Measurements from ENCODE around the gene FXYD1.
"Not testable (repeated sequence)": the region's sequence is repeated elsewhere in the genome, so short reads cannot be mapped to it uniquely, and the experiment has no call there.

FXYD1 gene

GRCh38 chr19:35124098-35125060 is 14.2 kb upstream of the FXYD1 start:
- H3K36me3 ChIP-seq (ENCODE audit: control insufficient read depth, insufficient read depth, low read length), result no peaks in the 10 kb centered on the region
- H3K4me3 ChIP-seq (ENCODE audit: insufficient read depth, low read depth, low read length), result no peak overlapping the region
- no peaks in the 10 kb centered on the region for H3K9me3 ChIP-seq (ENCODE audit: control insufficient read depth, low read length)
- no peaks in the 10 kb centered on the region for H3K27me3 ChIP-seq (ENCODE audit: control insufficient read depth, insufficient read depth, low read length, poor library complexity, severe bottlenecking)
- H3K4me1 ChIP-seq (ENCODE audit: control insufficient read depth, insufficient read depth, low read length), result peaks cover 11% of the 10 kb centered on the region
- WGBS, 2 experiments, result 85 to 88% methylated on average over 42 of the region's 42 CpGs
- no peak overlapping the region for H3K27ac ChIP-seq (ENCODE audit: insufficient read depth, low read depth, low read length, poor library complexity, severe bottlenecking)

- no peak overlapping the region for H3K27ac ChIP-seq (ENCODE audit: insufficient read depth, low read depth, low read length, poor library complexity, severe bottlenecking)
- WGBS, 2 experiments, result 92 to 94% methylated on average over 19 of the region's 19 CpGs
Measured at GRCh38 chr19:35125270-35125717, 13.3 kb upstream of the FXYD1 start.

GRCh38 chr19:35125749-35126623 is 12.6 kb upstream of the FXYD1 start:
- Histone ChIP-seq H3K9me3 (ENCODE audit: control insufficient read depth, low read length) (no peaks in the 10 kb centered on the region), H3K27me3 (ENCODE audit: control insufficient read depth, insufficient read depth, low read length, poor library complexity, severe bottlenecking) (no peaks in the 10 kb centered on the region), H3K4me3 (ENCODE audit: insufficient read depth, low read depth, low read length) (no peak overlapping the region), H3K27ac (ENCODE audit: insufficient read depth, low read depth, low read length, poor library complexity, severe bottlenecking) (no peak overlapping the region), H3K36me3 (ENCODE audit: control insufficient read depth, insufficient read depth, low read length) (no peaks in the 10 kb centered on the region), H3K4me1 (ENCODE audit: control insufficient read depth, insufficient read depth, low read length) (peaks cover 11% of the 10 kb centered on the region)
- 94 to 95% methylated on average over 35 of the region's 35 CpGs for WGBS, 2 experiments

More at GRCh38 chr19:35125270-35125717, 13.3 kb upstream of the FXYD1 start:
- H3K4me1 ChIP-seq (ENCODE audit: control insufficient read depth, insufficient read depth, low read length), result peaks cover 11% of the 10 kb centered on the region
- no peak overlapping the region for H3K4me3 ChIP-seq (ENCODE audit: insufficient read depth, low read depth, low read length)
- H3K9me3 ChIP-seq (ENCODE audit: control insufficient read depth, low read length), result no peaks in the 10 kb centered on the region
- no peaks in the 10 kb centered on the region for H3K27me3 ChIP-seq (ENCODE audit: control insufficient read depth, insufficient read depth, low read length, poor library complexity, severe bottlenecking)
- no peaks in the 10 kb centered on the region for H3K36me3 ChIP-seq (ENCODE audit: control insufficient read depth, insufficient read depth, low read length)

GRCh38 chr19:35126624-35126959 is 12.0 kb upstream of the FXYD1 start:
- 80 to 81% methylated on average over 20 of the region's 20 CpGs for WGBS, 2 experiments
- Histone ChIP-seq H3K36me3 (ENCODE audit: control insufficient read depth, insufficient read depth, low read length) (no peaks in the 10 kb centered on the region), H3K4me3 (ENCODE audit: insufficient read depth, low read depth, low read length) (no peak overlapping the region), H3K4me1 (ENCODE audit: control insufficient read depth, insufficient read depth, low read length) (peaks cover 11% of the 10 kb centered on the region), H3K27me3 (ENCODE audit: control insufficient read depth, insufficient read depth, low read length, poor library complexity, severe bottlenecking) (no peaks in the 10 kb centered on the region), H3K9me3 (ENCODE audit: control insufficient read depth, low read length) (no peaks in the 10 kb centered on the region), H3K27ac (ENCODE audit: insufficient read depth, low read depth, low read length, poor library complexity, severe bottlenecking) (no peak overlapping the region)

GRCh38 chr19:35127871-35128270 is 10.8 kb upstream of the FXYD1 start:
- no peak overlapping the region for H3K27ac ChIP-seq (ENCODE audit: insufficient read depth, low read depth, low read length, poor library complexity, severe bottlenecking)
- no peaks in the 10 kb centered on the region for H3K27me3 ChIP-seq (ENCODE audit: control insufficient read depth, insufficient read depth, low read length, poor library complexity, severe bottlenecking)
- WGBS, 2 experiments, result 84 to 86% methylated on average over 7 of the region's 7 CpGs
- H3K9me3 ChIP-seq (ENCODE audit: control insufficient read depth, low read length), result no peaks in the 10 kb centered on the region
- peaks cover 5% of the 10 kb centered on the region for H3K4me1 ChIP-seq (ENCODE audit: control insufficient read depth, insufficient read depth, low read length)
- H3K4me3 ChIP-seq (ENCODE audit: insufficient read depth, low read depth, low read length), result no peak overlapping the region
- H3K36me3 ChIP-seq (ENCODE audit: control insufficient read depth, insufficient read depth, low read length), result no peaks in the 10 kb centered on the region

- Histone ChIP-seq H3K27ac (ENCODE audit: insufficient read depth, low read depth, low read length, poor library complexity, severe bottlenecking) (no peak overlapping the region), H3K4me1 (ENCODE audit: control insufficient read depth, insufficient read depth, low read length) (no peaks in the 10 kb centered on the region), H3K36me3 (ENCODE audit: control insufficient read depth, insufficient read depth, low read length) (no peaks in the 10 kb centered on the region), H3K4me3 (ENCODE audit: insufficient read depth, low read depth, low read length) (no peak overlapping the region), H3K27me3 (ENCODE audit: control insufficient read depth, insufficient read depth, low read length, poor library complexity, severe bottlenecking) (no peaks in the 10 kb centered on the region), H3K9me3 (ENCODE audit: control insufficient read depth, low read length) (no peaks in the 10 kb centered on the region)
- WGBS, 2 experiments, result 91 to 93% methylated on average over 9 of the region's 9 CpGs
Measured at GRCh38 chr19:35128398-35129057, 10.1 kb upstream of the FXYD1 start.

GRCh38 chr19:35129724-35130274 is 8.8 kb upstream of the FXYD1 start:
- H3K36me3 ChIP-seq (ENCODE audit: control insufficient read depth, insufficient read depth, low read length); H3K27ac ChIP-seq (ENCODE audit: insufficient read depth, low read depth, low read length, poor library complexity, severe bottlenecking); H3K27me3 ChIP-seq (ENCODE audit: control insufficient read depth, insufficient read depth, low read length, poor library complexity, severe bottlenecking); H3K9me3 ChIP-seq (ENCODE audit: control insufficient read depth, low read length); H3K4me3 ChIP-seq (ENCODE audit: insufficient read depth, low read depth, low read length): not testable (repeated sequence)
- peaks cover 11% of the 10 kb centered on the region for H3K4me1 ChIP-seq (ENCODE audit: control insufficient read depth, insufficient read depth, low read length)
- 88 to 90% methylated on average over 13 to 14 of the region's 14 CpGs for WGBS, 2 experiments

- 91 to 92% methylated on average over 31 of the region's 31 CpGs for WGBS, 2 experiments
- H3K4me3 ChIP-seq (ENCODE audit: insufficient read depth, low read depth, low read length), result no peak overlapping the region
- peaks cover 21% of the 10 kb centered on the region for H3K4me1 ChIP-seq (ENCODE audit: control insufficient read depth, insufficient read depth, low read length)
- no peaks in the 10 kb centered on the region for H3K36me3 ChIP-seq (ENCODE audit: control insufficient read depth, insufficient read depth, low read length)
- H3K9me3 ChIP-seq (ENCODE audit: control insufficient read depth, low read length), result no peaks in the 10 kb centered on the region
- H3K27me3 ChIP-seq (ENCODE audit: control insufficient read depth, insufficient read depth, low read length, poor library complexity, severe bottlenecking), result no peaks in the 10 kb centered on the region
- H3K27ac ChIP-seq (ENCODE audit: insufficient read depth, low read depth, low read length, poor library complexity, severe bottlenecking), result no peak overlapping the region
Measured at GRCh38 chr19:35130761-35131720, 7.6 kb upstream of the FXYD1 start.

GRCh38 chr19:35132254-35132653 is 6.4 kb upstream of the FXYD1 start:
- H3K4me1 ChIP-seq (ENCODE audit: control insufficient read depth, insufficient read depth, low read length), result peaks cover 21% of the 10 kb centered on the region
- no peaks in the 10 kb centered on the region for H3K36me3 ChIP-seq (ENCODE audit: control insufficient read depth, insufficient read depth, low read length)
- H3K27me3 ChIP-seq (ENCODE audit: control insufficient read depth, insufficient read depth, low read length, poor library complexity, severe bottlenecking), result no peaks in the 10 kb centered on the region
- no peaks in the 10 kb centered on the region for H3K9me3 ChIP-seq (ENCODE audit: control insufficient read depth, low read length)
- no peak overlapping the region for H3K4me3 ChIP-seq (ENCODE audit: insufficient read depth, low read depth, low read length)
- no peak overlapping the region for H3K27ac ChIP-seq (ENCODE audit: insufficient read depth, low read depth, low read length, poor library complexity, severe bottlenecking)

Data from ectodermal cell (in vitro differentiated cells).